ENCODE data around the gene NCAPD2.

The NCAPD2 gene

DNA sequence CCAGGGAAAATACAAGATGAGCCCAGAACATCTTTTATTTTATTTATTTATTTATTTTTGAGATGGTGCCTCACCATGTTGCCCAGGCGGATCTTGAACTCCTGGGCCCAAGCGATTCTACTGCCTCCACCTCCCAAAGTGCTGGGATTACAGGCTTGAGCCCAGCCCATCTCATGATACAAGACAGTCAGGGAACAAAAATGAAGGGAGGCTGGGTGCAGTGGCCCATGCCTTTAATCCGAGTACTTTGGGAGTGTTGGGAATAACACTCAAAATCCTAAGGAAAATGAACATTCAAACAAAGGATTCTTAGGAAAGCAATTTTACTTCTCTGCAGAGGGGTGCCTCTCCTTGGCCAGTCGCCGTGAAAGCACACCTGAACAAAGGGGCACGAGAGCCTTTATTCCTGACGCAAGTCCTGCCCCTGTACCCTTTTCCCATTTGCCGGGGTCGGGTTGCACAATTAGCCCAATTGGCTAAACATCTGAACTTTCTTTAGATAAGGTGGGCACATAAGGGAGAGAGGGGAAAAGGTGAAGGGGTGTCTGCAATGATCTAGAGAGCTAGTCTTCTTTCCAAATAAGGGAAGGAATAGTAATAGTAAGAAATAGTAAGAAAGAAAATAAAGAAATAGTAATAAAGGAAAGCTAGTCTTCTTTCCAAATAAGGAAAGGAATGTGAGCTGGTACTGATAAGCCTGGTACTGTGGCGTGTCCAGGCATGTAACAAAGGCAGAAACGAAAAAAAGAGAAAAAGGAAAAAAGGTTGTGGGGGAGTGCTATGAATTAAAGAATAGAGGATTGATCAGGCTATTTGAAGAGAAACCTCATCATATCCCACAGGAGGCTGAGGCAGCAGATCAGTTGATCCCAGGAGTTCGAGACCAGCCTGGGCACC is 13.4 kb downstream of the NCAPD2 start:
- H3K4me3 ChIP-seq (replicated peaks; ENCODE audit: low read depth, low read length), result no peak overlapping the region
- peak; percentile 64 for DNase-seq (ENCODE audit: low read depth)
- TF ChIP-seq, protein P1, sequence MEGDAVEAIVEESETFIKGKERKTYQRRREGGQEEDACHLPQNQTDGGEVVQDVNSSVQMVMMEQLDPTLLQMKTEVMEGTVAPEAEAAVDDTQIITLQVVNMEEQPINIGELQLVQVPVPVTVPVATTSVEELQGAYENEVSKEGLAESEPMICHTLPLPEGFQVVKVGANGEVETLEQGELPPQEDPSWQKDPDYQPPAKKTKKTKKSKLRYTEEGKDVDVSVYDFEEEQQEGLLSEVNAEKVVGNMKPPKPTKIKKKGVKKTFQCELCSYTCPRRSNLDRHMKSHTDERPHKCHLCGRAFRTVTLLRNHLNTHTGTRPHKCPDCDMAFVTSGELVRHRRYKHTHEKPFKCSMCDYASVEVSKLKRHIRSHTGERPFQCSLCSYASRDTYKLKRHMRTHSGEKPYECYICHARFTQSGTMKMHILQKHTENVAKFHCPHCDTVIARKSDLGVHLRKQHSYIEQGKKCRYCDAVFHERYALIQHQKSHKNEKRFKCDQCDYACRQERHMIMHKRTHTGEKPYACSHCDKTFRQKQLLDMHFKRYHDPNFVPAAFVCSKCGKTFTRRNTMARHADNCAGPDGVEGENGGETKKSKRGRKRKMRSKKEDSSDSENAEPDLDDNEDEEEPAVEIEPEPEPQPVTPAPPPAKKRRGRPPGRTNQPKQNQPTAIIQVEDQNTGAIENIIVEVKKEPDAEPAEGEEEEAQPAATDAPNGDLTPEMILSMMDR (IDR thresholded peaks at IDR 0.05; ENCODE audit: low read length, missing control alignments), result no peak

DNA sequence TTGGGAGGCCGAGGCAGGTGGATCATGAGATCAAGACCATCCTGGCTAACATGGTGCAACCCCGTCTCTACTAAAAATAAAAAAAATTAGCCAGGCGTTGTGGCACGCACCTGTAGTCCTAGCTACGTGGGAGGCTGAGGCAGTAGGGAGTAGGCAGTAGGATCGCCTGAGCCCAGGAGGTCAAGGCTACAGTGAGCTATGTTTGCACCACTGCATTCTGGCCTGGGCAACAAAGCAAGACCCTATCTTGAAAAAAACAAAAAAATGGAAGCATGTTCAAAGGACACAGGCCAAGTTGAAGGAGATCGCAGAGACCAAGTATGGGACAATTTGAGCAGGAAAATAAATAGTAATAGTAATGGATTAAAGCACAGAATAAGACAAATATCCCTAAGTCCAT is 14.2 kb downstream of the NCAPD2 start:
- TF ChIP-seq, protein P1 (IDR thresholded peaks at IDR 0.05; ENCODE audit: low read length, missing control alignments), result no peak
- no peak overlapping the region for H3K4me3 ChIP-seq (replicated peaks; ENCODE audit: low read depth, low read length)
- DNase-seq (ENCODE audit: low read depth), result no peak

DNA sequence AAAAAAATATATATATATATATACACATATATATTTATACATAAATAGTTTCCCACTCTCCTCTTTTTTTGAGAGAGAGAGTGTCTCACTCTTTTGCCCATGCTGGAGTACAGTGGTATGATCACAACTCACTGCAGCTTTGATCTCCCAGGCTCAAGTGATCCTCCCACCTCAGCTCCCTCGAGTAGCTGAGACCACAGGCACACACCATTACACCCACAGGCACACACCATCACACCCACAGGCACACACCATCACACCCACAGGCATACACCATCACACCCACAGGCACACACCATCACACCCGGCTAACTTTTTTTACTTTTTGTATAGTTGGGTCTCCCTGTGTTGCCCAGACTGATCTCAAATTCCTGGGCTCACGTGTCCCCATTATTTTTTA is 26.3 kb downstream of the NCAPD2 start:
- DNase-seq (ENCODE audit: low read depth), result no peak
- H3K4me3 ChIP-seq (replicated peaks; ENCODE audit: low read depth, low read length), result no peak overlapping the region
- TF ChIP-seq, protein P1 (IDR thresholded peaks at IDR 0.05; ENCODE audit: low read length, missing control alignments), result no peak

DNA sequence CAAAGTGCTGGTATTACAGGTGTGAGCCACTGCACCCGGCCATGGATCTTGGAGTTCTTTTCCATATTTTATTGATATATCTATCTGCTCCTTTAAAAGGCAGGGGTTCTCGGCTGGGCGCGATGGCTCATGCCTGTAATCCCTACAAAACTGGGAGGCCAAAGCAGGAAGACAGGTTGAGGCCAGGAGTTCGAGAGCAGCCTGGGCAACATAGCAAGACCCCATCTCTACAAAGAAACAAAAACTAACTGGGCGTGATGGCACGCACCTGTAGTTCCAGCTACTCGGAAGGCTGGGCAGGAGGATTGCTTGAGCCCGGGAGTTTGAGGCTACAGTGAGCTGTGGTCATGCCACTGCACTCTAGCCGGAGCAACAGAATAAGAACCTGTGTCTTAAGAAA is 28.3 kb downstream of the NCAPD2 start:
- no peak overlapping the region for H3K4me3 ChIP-seq (replicated peaks; ENCODE audit: low read depth, low read length)
- no peak for DNase-seq (ENCODE audit: low read depth)
- TF ChIP-seq, protein P1 (IDR thresholded peaks at IDR 0.05; ENCODE audit: low read length, missing control alignments), result no peak

DNA sequence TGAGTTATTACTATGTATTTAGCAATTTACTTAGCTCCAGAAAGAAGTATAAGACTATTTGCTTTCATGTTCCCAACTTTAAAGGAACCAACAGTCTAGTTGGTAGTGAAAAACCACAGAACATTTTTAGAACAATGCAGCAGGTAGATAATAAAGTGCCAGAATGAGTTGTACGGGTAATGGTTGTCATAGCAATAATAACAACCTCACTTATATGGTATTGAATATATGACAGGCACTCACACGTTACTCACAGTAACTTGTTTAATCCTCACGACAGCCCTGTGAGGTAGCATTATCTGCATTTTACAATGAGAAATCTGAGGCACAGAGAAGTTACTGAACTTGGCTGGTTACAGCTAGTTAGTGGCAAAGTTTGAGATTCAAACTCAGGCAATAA is 29.8 kb downstream of the NCAPD2 start:
- DNase-seq (ENCODE audit: low read depth), result no peak
- TF ChIP-seq, protein P1 (IDR thresholded peaks at IDR 0.05; ENCODE audit: low read length, missing control alignments), result no peak
- H3K4me3 ChIP-seq (replicated peaks; ENCODE audit: low read depth, low read length), result no peak overlapping the region

DNA sequence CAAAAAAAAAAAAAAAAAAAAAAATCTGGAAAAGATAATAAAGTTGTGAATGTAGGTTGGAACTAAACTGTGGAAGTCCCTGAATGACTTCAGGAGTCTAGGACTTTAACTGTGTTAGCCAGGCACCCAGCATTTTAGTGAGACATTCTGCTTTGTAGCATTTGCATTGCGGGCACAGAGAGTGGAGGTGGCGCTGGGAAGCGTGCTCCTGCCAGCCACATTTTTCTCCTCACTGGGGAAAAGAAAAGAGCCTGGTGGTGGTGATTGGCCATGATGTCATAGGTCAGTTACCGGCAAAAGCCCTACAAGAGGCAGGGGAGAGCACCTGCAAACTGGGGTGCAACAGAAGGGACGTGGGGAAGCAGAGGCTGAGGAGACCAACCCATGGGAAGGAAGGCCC is 30.7 kb downstream of the NCAPD2 start:
- H3K4me3 ChIP-seq (replicated peaks; ENCODE audit: low read depth, low read length), result no peak overlapping the region
- TF ChIP-seq, protein P1 (IDR thresholded peaks at IDR 0.05; ENCODE audit: low read length, missing control alignments), result no peak
- no peak for DNase-seq (ENCODE audit: low read depth)

DNA sequence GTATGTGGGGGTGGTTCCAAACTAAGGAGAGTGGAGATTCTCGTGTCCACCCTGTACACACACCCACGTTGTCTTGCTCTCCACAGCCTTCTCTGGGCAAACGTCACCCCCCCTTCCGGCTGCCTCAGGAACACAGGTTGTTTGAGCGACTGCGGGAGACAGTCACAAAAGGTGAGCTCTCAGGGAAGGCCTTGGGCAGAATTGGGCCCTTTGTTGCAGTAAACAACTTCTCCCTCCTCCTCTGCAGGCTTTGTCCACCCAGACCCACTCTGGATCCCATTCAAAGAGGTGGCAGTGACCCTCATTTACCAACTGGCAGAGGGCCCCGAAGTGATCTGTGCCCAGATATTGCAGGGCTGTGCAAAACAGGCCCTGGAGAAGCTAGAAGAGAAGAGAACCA is 32.3 kb downstream of the NCAPD2 start:
- DNase-seq (ENCODE audit: low read depth), result no peak
- no peak overlapping the region for H3K4me3 ChIP-seq (replicated peaks; ENCODE audit: low read depth, low read length)
- TF ChIP-seq, protein P1 (IDR thresholded peaks at IDR 0.05; ENCODE audit: low read length, missing control alignments), result no peak
